ENCODE measurements around the gene BLVRB. TPM values are rescaled to one million over a fixed set of nuclear protein-coding genes. Genes with fewer than 3 reads are reported as not detected.
"Not testable (repeated sequence)": the region's sequence is repeated elsewhere in the genome, so short reads cannot be mapped to it uniquely, and the experiment has no call there.

The BLVRB gene
- total RNA-seq, 2 experiments from 2014 or later: 18.5 to 20.0 TPM

DNA sequence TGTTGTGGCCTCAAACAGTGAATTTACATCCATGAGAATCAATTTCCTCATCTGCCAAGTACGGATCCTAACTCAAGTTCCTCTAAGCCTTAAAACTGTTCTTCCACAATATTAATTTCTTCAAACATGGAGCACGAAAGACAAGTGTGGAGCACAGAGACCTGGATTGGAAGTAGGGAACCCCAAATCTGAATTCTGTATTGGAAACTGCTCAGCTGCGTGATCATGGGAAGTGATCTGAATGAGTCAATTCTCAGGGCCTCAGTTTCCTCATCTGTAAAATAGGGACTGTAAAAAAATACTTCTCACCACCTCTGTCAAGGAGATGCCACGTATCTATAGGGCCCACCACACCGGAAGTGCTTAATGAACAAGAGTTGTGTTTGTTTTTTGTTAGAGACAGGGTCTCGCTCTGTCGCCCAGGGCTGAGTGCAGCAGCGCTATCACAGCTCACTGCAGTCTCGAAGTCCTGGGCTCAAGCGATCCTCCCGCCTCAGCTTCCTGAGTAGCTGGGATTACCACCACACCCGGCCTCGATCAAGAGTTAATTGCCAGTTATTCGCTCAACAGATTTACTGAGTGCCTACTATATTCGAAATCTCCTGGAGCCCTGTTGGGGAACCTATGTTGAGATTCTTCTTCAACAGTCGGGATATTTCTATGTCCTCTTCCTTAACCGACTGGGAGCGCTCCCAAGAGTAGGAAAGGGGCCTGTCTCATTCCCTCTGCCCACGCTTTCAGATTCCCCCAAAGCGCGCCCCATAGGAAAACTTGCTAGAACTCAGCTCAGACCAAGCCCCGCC, 23.0 kb downstream of the BLVRB start:
- Mint-ChIP-seq H3K36me3 (ENCODE audit: low read depth) (peaks cover 9% of the 10 kb centered on the region), H3K9me3 (no peaks in the 10 kb centered on the region), H3K27me3 (no peaks in the 10 kb centered on the region), H3K27ac (peak overlapping the region; percentile 96), H3K4me3 (peak overlapping the region; percentile 97), H3K4me1 (peaks cover 19% of the 10 kb centered on the region)
- ChIA-PET CTCF (interaction anchor here (0.6 to 3.1 kb wide), 10 partner anchors 9 to 192 kb away, joined by 3 to 16 read pairs (median 3); partner anchors contain the start of genes BLVRB, SERTAD1 and SPTBN4), POLR2A (interaction anchor here (0.6 kb wide), 1 partner anchor 855 kb away, joined by 3 read pairs; no protein-coding TSS in a partner anchor)
- DNase-seq: no peak

DNA sequence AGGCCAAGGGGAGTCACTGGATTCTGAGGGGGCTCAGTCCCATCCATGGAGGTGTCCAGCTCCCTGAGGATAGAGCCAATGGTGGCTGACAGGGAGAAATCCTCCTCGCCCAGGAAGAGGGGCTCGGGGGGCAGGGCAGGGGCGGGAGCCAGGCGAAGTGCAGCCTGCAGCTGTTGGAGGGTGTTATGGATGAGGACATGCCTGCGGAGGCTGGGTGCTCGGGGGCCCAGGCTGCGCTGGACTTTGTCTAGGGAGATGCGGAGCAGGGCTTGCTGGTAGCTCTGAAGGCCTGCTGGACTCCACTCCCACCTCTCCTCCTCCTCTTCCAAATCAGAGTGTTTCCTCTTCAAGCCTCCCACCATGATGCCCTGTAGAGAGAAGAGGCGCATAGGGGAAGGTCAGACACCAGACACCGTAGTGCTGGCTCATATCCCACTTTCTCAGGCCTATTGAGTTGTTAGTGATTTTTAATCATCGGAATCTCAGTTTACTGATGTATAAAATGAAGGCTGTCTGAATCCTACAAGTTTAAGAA, 23.8 kb downstream of the BLVRB start:
- ChIA-PET POLR2A (no interaction called here), CTCF (interaction anchor here (0.5 to 3.1 kb wide), 5 partner anchors 9 to 213 kb away, joined by 3 to 16 read pairs (median 7); partner anchors contain the start of genes BLVRB, SERTAD1 and SPTBN4)
- DNase-seq: no peak
- peak overlapping the region; percentile 97 for H3K4me3 Mint-ChIP-seq
- no peaks in the 10 kb centered on the region for H3K27me3 Mint-ChIP-seq
- peak overlapping the region; percentile 96 for H3K27ac Mint-ChIP-seq
- H3K9me3 Mint-ChIP-seq: no peaks in the 10 kb centered on the region
- peaks cover 9% of the 10 kb centered on the region for H3K36me3 Mint-ChIP-seq (ENCODE audit: low read depth)
- H3K4me1 Mint-ChIP-seq: peaks cover 19% of the 10 kb centered on the region

DNA sequence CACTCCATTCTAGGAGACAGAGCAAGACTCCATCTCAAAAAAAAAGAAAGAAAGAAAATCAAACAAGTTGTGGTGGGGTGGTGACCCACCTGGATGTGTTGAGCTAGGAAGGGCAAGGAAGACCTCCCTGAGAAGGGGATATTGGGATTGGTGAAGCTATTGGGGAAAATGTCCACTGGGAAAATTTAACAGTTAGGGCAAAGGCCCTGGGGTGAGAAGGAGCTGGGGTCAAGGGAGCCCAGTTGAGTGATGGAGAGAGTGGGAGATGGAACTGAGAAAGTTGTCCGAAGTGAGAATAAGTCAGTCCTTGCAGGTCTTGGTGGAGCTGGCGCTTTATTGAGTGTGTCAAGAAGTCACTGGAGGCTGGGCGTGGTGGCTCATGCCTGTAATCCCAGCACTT, 27.3 kb downstream of the BLVRB start:
- ChIA-PET POLR2A (no interaction called here), CTCF (interaction anchor here (0.6 to 3.9 kb wide), 6 partner anchors 12 to 196 kb away, joined by 3 to 20 read pairs (median 4); partner anchors contain the start of genes PLD3 and SERTAD1)
- Mint-ChIP-seq H3K36me3 (ENCODE audit: low read depth) (peaks cover 8% of the 10 kb centered on the region), H3K4me3 (no peak overlapping the region), H3K27me3 (no peaks in the 10 kb centered on the region), H3K9me3 (no peaks in the 10 kb centered on the region), H3K27ac (no peak overlapping the region), H3K4me1 (peaks cover 21% of the 10 kb centered on the region)
- no peak for DNase-seq

DNA sequence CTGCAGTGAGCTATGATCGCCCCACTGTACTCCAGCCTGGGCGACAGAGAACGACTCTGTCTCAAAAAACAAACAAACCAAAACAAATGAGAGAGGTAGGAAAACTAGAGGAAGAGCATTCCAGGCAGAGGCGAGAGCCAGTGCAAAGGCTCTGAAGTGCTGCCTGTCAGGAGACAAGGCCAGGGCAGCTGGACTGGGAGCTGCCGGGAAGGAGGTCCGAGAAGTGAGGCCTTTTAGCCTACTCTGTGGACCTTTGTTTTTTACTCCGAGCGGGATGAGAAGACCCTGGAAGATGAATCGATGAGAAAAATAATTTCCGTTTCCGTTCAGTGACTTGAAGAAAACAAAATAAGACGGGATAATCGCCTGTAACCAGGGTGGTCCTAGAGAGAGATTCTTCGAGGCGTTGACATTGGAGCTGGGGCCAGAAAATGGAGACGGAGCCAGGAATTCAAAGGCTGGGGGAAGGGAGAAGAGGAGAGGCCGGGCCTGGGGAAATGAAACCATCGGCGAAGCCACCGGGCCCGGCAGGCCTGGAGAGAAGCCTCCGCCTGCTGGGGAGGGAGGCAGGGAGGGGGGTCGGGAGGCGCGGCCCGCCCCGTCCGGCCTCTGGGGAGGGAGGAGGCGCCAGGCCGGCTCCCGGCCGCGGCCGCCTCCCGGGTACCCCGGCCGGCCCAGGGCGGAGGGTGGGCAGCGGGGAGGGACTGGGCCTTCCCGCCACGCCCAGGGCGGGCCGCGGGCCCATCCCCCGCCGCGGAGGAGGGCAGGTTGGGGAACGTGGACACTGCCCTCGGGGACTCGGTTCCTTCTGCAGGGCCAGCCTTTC, 31.9 kb downstream of the BLVRB start:
- no peaks in the 10 kb centered on the region for H3K9me3 Mint-ChIP-seq
- peak; percentile 66 for DNase-seq
- H3K27ac Mint-ChIP-seq: peak overlapping the region; percentile 99
- ChIA-PET CTCF (interaction anchor here (0.8 to 1.9 kb wide), 5 partner anchors 8 to 31 kb away, joined by 3 to 11 read pairs (median 3); no protein-coding TSS in a partner anchor), POLR2A (no interaction called here)
- H3K4me1 Mint-ChIP-seq: peaks cover 14% of the 10 kb centered on the region
- H3K27me3 Mint-ChIP-seq: no peaks in the 10 kb centered on the region
- peak overlapping the region; percentile 81 for H3K4me3 Mint-ChIP-seq
- H3K36me3 Mint-ChIP-seq (ENCODE audit: low read depth): no peaks in the 10 kb centered on the region

DNA sequence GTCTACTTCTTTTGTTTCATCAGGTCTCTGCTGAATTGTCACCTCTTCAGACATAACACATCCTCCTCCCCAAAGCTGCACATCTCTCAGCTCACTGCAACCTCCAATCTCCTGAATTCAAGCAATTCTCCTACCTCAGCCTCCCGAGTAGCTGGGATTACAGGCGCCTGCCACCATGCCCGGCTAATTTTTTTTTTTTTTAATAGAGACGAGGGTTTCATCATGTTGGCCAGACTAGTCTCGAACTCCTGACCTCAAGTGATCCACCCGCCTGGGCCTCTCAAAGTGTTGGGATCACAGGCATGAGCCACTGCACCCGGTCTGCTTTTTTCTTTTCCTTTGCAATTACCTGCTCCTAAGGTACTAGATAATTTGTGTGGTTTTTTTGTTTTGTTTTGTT, 32.8 kb downstream of the BLVRB start:
- DNase-seq; POLR2A ChIA-PET; H3K9me3 Mint-ChIP-seq; H3K36me3 Mint-ChIP-seq (ENCODE audit: low read depth); H3K27me3 Mint-ChIP-seq: not testable (repeated sequence)
- peak overlapping the region; percentile 81 for H3K4me3 Mint-ChIP-seq
- H3K4me1 Mint-ChIP-seq: peaks cover 14% of the 10 kb centered on the region
- CTCF ChIA-PET: interaction anchor here (0.6 to 1.9 kb wide), 4 partner anchors 8 to 893 kb away, joined by 3 to 11 read pairs (median 3); no protein-coding TSS in a partner anchor
- peak overlapping the region; percentile 99 for H3K27ac Mint-ChIP-seq

DNA sequence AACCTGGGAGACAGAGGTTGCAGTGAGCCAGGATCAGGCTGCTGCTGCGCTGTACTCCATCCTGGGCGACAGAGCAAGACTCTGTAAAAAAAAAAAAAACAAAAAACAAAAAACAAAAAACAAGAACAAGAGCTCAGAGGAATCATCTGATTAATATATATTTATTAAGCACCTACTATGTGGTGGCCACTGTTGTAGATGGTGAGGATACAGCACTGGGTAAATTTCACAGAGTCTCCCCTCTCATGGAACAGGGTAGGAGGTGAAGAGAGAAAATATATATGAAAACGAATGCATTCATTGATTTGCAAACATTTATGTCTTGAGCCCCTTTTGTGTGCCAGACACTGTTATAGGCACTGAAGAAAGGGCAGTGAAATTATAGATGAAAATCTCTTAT, 33.8 kb downstream of the BLVRB start:
- H3K36me3 Mint-ChIP-seq (ENCODE audit: low read depth): no peaks in the 10 kb centered on the region
- no peak for DNase-seq
- H3K4me1 Mint-ChIP-seq: peaks cover 17% of the 10 kb centered on the region
- no peak overlapping the region for H3K27ac Mint-ChIP-seq
- H3K27me3 Mint-ChIP-seq: no peaks in the 10 kb centered on the region
- H3K9me3 Mint-ChIP-seq: no peaks in the 10 kb centered on the region
- CTCF ChIA-PET: interaction anchor here (0.6 to 2.0 kb wide), 2 partner anchors 34 to 1444 kb away, joined by 5 to 6 read pairs; partner anchors contain the start of gene BLVRB
- no peak overlapping the region for H3K4me3 Mint-ChIP-seq
- POLR2A ChIA-PET: no interaction called here

DNA sequence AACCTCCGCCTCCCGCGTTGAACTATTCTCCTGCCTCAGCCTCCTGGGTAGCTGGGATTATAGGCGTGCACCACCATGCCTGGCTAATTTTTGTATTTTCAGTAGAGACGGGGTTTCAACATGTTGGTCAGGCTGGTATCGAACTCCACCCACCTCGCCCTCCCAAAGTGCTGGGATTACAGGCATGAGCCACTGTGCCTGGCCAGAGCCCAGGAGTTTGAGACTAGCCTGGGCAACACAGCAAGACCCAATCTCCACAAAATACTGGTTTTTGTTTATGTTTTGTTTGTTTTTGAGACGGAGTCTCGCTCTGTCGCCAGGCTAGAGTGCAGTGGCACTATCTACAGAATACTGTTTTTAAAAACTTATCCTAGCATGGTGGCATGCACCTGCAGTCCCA, 35.3 kb downstream of the BLVRB start:
- CTCF ChIA-PET: interaction anchor here (0.6 to 2.0 kb wide), 3 partner anchors 10 to 1448 kb away, joined by 4 to 6 read pairs (median 5); partner anchors contain the start of gene BLVRB
- H3K4me3 Mint-ChIP-seq; H3K27me3 Mint-ChIP-seq; H3K27ac Mint-ChIP-seq; DNase-seq; H3K36me3 Mint-ChIP-seq (ENCODE audit: low read depth); H3K9me3 Mint-ChIP-seq; POLR2A ChIA-PET: not testable (repeated sequence)
- H3K4me1 Mint-ChIP-seq: peaks cover 22% of the 10 kb centered on the region

DNA sequence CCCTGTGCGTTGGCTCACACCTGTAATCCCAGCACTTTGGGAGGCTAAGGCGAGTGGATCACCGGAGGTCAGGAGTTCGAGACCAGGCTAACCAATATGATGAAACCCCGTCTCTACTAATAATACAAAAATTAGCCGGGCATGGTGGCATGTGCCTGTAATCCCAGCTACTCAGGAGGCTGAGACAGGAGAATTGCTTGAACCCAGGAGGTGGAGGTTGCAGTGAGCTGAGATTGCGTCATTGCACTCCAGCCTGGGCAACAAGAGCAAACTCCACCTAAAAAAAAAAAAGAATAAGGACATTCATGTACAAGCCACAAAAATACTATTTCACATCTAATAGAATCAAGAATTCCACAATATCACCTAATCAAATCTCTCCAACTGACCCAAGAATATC, 37.3 kb downstream of the BLVRB start:
- DNase-seq; POLR2A ChIA-PET; H3K9me3 Mint-ChIP-seq; H3K36me3 Mint-ChIP-seq (ENCODE audit: low read depth); H3K4me3 Mint-ChIP-seq; H3K27me3 Mint-ChIP-seq; H3K27ac Mint-ChIP-seq: not testable (repeated sequence)
- peaks cover 23% of the 10 kb centered on the region for H3K4me1 Mint-ChIP-seq
- CTCF ChIA-PET: interaction anchor here (3.0 kb wide), 1 partner anchor 13 kb away, joined by 10 read pairs; no protein-coding TSS in a partner anchor

GRCh38 chr19:40425450-40426287, 39.9 kb downstream of the BLVRB start, which contains the start of gene SERTAD1:
TSS of gene SERTAD1 (minus strand) at chr19:40425992. CDS start at chr19:40423546, 2,446 bp downstream.
- H3K4me3 Mint-ChIP-seq: peak within 1 kb of the TSS; percentile 99
- ChIA-PET CTCF (interaction anchor here (0.5 to 3.0 kb wide), 8 partner anchors 8 to 394 kb away, joined by 3 to 20 read pairs (median 4); partner anchors contain the start of gene SERTAD3), POLR2A (no interaction called here)
- no peaks in the 10 kb centered on the region for H3K9me3 Mint-ChIP-seq
- H3K36me3 Mint-ChIP-seq (ENCODE audit: low read depth): peaks cover 10% of the 10 kb centered on the region
- H3K27ac Mint-ChIP-seq: peak within 1 kb of the TSS; percentile 98
- H3K4me1 Mint-ChIP-seq: peaks cover 33% of the 10 kb centered on the region
- peak; percentile 100 for DNase-seq
- no peaks in the 10 kb centered on the region for H3K27me3 Mint-ChIP-seq

DNA sequence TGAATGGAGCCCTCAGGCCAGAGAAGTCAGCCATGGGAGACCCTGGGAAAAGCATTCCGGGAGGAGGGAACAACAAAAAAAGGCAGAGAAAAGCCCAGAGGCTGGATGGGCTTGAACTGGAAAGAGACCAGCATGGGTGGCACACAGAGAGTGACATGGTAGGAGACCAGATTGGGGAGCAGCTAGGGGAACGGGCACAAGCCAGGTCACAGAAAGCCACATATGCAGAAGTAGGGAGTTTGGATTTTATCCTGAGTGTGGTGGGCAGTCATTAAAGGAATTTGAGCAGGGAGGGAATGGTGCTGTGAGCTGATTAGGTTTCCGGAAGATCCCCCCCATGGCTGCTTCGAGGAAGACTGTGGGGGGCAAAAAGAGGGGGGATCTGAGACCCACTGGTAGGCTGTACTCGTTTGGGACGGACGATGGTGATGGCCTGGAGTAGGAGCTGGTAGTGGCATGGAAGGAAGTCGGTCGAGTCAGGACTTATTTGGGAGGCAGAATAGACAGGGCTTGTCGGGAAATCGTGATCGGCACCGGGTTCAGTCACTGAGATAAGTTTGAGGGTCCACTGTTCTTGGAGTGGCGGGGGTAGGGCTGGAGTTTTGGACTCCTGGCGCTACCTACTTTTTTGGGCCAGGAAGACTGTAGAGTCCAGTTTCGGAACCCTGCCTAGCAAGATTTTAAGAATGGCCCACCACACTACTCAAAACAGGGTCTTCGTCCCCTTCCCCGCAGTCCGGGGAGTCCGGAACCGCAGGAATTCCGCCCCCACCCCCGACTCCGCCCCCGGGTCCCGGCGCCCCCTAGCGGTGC, 40.7 kb downstream of the BLVRB start:
- DNase-seq: no peak
- H3K4me1 Mint-ChIP-seq: peaks cover 37% of the 10 kb centered on the region
- ChIA-PET CTCF (interaction anchor here (0.7 to 1.2 kb wide), 3 partner anchors 8 to 176 kb away, joined by 3 to 7 read pairs (median 3); partner anchors contain the start of gene LTBP4), POLR2A (no interaction called here)
- peaks cover 10% of the 10 kb centered on the region for H3K36me3 Mint-ChIP-seq (ENCODE audit: low read depth)
- no peaks in the 10 kb centered on the region for H3K27me3 Mint-ChIP-seq
- H3K4me3 Mint-ChIP-seq: peak overlapping the region; percentile 99
- peak overlapping the region; percentile 98 for H3K27ac Mint-ChIP-seq
- H3K9me3 Mint-ChIP-seq: no peaks in the 10 kb centered on the region

GRCh38 chr19:40423938-40424337, 41.6 kb downstream of the BLVRB start:
- no peak for DNase-seq
- no peaks in the 10 kb centered on the region for H3K27me3 Mint-ChIP-seq
- H3K4me1 Mint-ChIP-seq: peaks cover 40% of the 10 kb centered on the region
- peak overlapping the region; percentile 19 for H3K4me3 Mint-ChIP-seq
- ChIA-PET CTCF (interaction anchor here (0.8 to 1.2 kb wide), 2 partner anchors 8 to 9 kb away, joined by 3 to 7 read pairs; no protein-coding TSS in a partner anchor), POLR2A (no interaction called here)
- peak overlapping the region; percentile 46 for H3K27ac Mint-ChIP-seq
- H3K9me3 Mint-ChIP-seq: no peaks in the 10 kb centered on the region
- peaks cover 10% of the 10 kb centered on the region for H3K36me3 Mint-ChIP-seq (ENCODE audit: low read depth)
